GM12872 (cell line): Measurements from ENCODE around the gene ERBB4.

Experiments used
- TF ChIP-seq, protein P1 (sequence below): IDR thresholded peaks from 3 replicates; pipeline ENCODE4 v1.5.1; 2011; ENCODE audit warnings: low read depth, mild to moderate bottlenecking, low read length, moderate library complexity; ENCODE audit not compliant: insufficient read depth

The ERBB4 gene

DNA sequence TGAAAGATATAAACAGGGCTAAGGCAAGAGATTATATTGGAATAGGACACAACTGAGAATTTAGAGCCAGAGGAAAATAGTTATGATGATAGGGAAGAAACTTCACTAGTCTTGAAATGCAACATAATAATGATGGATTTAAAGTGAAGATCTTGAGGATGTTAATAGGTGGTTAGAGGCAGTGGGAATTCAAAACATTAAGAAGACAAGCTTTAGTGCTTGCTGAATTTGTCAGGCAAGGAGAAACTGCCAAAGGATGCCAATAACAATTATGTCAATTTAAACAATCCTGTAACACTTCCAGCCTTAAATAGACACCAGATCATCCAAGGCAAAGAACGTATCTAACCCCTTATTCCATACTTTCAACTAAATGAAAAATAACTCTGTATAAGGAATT is 330.1 kb downstream of the ERBB4 start:
- TF ChIP-seq, protein P1, sequence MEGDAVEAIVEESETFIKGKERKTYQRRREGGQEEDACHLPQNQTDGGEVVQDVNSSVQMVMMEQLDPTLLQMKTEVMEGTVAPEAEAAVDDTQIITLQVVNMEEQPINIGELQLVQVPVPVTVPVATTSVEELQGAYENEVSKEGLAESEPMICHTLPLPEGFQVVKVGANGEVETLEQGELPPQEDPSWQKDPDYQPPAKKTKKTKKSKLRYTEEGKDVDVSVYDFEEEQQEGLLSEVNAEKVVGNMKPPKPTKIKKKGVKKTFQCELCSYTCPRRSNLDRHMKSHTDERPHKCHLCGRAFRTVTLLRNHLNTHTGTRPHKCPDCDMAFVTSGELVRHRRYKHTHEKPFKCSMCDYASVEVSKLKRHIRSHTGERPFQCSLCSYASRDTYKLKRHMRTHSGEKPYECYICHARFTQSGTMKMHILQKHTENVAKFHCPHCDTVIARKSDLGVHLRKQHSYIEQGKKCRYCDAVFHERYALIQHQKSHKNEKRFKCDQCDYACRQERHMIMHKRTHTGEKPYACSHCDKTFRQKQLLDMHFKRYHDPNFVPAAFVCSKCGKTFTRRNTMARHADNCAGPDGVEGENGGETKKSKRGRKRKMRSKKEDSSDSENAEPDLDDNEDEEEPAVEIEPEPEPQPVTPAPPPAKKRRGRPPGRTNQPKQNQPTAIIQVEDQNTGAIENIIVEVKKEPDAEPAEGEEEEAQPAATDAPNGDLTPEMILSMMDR: no peak

DNA sequence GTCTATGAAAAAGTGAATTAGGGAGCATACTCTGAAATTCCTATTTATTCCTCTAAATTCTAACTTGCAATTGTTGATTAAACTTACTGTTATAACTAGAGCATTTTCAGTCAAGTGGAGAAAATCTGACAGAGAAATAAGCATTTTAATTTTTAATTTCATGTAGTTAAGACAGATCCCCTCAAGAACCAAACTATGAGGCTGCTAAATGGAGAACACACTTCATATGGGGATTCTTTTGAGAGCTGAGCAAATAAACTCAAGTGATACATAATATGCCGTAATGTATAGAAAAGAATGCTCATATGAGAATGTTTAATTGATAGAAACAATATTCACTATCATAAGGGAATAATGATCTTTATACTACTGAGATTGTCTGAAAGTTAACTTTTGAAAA is 340.8 kb downstream of the ERBB4 start:
- TF ChIP-seq, protein P1: no peak

DNA sequence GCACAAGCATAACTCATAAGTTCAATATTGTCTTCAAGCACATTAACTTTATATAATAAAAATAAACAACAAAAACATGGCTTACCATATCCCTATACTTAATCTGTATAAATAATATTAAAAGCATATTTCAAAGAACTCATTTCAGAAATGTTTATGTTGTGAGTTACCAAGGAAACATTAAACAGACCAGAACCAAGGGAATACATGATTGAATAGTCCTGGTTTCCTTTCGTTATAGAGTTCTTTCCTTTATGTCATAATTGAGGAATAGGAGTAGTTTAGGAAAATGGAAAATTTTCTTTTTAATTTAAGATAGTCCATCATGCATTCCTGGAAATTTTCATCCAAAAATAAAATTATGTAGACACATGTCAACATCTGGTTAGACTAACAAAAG is 343.0 kb downstream of the ERBB4 start:
- TF ChIP-seq, protein P1: no peak

DNA sequence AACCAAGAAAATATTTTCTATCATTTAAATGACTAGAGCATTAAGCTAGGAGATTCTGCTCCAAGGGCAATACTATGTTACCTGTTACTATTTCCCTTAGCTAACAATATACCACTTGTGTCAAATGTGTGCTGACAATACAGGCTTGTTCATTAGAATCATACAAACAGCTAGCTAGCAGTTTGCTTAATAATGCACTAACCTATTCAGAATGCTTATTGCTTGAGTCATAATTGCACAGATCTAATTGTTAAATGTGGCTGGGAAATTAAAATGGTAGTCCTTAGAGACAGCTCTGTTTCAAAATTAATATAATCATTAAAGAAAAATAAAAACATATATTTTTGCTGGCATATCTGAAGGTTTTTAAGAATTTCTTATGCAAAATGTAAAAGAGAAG is 344.2 kb downstream of the ERBB4 start:
- TF ChIP-seq, protein P1: no peak

DNA sequence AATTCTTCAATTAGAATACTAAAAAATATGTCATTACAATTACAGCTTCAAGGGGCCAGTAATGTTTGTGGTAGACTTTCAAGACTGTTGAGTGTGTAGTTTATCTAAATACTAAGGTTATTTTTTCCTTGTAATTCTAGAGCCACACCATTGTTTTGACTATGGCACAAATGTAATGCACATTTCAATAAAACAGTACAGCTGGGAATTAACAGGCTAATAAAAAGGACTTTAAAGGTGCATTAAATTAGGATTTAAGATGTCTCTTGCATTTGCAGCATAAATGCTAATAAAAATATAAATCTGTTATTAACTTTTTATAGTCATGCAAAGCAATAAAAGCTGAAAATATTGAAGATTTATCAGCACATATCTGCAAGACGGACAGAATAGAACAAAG is 344.8 kb downstream of the ERBB4 start:
- TF ChIP-seq, protein P1: no peak

DNA sequence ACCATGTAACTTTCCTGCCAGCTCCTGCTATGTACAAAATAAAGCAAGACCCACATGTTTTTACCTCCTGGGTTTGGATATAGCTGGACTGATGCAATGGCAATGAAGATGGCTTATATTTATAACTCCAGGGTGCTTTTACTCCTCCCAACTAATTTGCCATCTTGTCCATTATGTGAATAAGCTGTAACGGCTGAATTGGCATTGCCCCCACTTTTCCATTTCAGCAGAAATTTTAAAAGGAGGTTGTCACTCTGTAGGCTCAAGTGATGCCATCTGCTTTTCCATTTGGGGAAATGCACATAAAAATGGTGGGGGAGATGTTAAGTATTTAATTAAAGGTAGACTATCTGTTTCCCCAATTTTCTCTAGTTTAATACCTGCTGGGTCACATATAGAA is 345.5 kb downstream of the ERBB4 start:
- TF ChIP-seq, protein P1: no peak

DNA sequence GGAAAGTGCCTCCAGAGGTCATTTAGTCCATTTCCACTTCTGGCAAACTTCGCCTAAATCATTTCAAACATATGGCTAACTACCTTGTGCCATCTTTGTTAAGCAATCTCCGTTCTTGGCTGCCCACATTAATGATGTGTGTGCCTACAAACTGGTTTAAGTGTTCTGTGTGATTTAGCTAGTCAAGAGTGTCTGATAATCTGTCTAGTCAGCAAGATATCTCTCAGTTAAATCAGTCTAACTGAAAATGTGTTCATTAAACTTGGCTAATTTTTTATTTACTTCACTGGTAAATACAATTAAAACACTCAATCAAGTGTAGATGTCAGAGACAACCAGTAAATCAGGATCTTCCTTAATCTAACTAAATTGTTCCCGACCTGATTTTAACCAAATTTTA is 352.4 kb downstream of the ERBB4 start:
- TF ChIP-seq, protein P1: no peak

DNA sequence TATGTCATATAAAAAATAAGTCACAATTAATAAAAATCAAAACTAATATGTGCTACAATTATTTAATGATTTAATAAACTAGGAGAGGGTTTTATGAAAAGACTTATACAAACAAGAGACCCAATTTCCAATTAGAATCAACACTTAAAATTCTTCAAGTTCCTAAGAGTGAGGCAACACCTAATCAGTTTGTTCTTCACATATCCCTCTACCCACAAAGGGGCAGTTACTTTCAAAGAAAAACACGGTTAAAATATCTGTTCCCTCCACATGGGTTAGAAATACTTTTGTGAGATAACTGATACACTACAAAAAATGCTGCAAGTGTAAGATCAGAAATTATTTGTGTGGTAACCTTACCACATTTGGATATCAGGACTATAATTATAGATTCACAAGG is 357.0 kb downstream of the ERBB4 start:
- TF ChIP-seq, protein P1: no peak
